WTC11 (cell line): ENCODE results near the gene DYSF. TPM values are rescaled to one million over a fixed set of nuclear protein-coding genes. Genes with fewer than 3 reads are reported as not detected.

Experiments
- ATAC-seq: fragments of 200-7000 bp; cut with Tn5 transposase; 2 replicates; pipeline ENCODE4 v1.10.0; 2021; ENCODE audit warnings: mild to moderate bottlenecking, moderate library complexity
- CTCF ChIA-PET: fragments of 300-600 bp; sonication (Branson Sonifier 250); formaldehyde crosslinking; loops from one replicate; lab custom pipeline; 2021; ENCODE audit warnings: antibody characterized with exemption; lab: Charles Lee
- POLR2A ChIA-PET: fragments of 350-600 bp; sonication (Branson Sonifier 250); formaldehyde crosslinking; loops from one replicate; lab custom pipeline; 2021; ENCODE audit warnings: antibody characterized with exemption; lab: Charles Lee
- DNase-seq: peaks from one replicate; pipeline ENCODE4 v3.0.0; 2021; ENCODE audit warnings: low spot score
- H3K27ac Mint-ChIP-seq: 2 replicates; pipeline ENCODE4 v1.8.0; 2021; ENCODE audit warnings: mixed read lengths
- H3K27me3 Mint-ChIP-seq: 2 replicates; pipeline ENCODE4 v1.8.0; 2021; ENCODE audit warnings: low read depth, mild to moderate bottlenecking, moderate library complexity, mixed read lengths
- H3K36me3 Mint-ChIP-seq: 2 replicates; pipeline ENCODE4 v1.8.0; 2021; ENCODE audit warnings: mixed read lengths
- H3K4me1 Mint-ChIP-seq: 2 replicates; pipeline ENCODE4 v1.8.0; 2022; ENCODE audit warnings: mixed read lengths
- H3K4me3 Mint-ChIP-seq: 2 replicates; pipeline ENCODE4 v1.8.0; 2021; ENCODE audit warnings: mild to moderate bottlenecking, moderate library complexity, mixed read lengths
- H3K9me3 Mint-ChIP-seq: 2 replicates; pipeline ENCODE4 v1.8.0; 2021; ENCODE audit warnings: mixed read lengths
- ATF1 ChIP-seq: sonication (generic); formaldehyde crosslinking; IDR thresholded peaks from 2 replicates; pipeline ENCODE4 v1.8.1; 2023; ENCODE audit warnings: mild to moderate bottlenecking, moderate library complexity, missing genetic modification reagents
- ATF2 ChIP-seq: sonication (generic); formaldehyde crosslinking; IDR thresholded peaks from 2 replicates; pipeline ENCODE4 v1.8.1; 2022; ENCODE audit warnings: low read depth, missing genetic modification reagents, borderline replicate concordance
- ATF6 ChIP-seq: sonication (generic); formaldehyde crosslinking; IDR thresholded peaks from 2 replicates; pipeline ENCODE4 v1.8.1; 2023; ENCODE audit warnings: mild to moderate bottlenecking, missing genetic modification reagents
- CBFB ChIP-seq: sonication (generic); formaldehyde crosslinking; IDR thresholded peaks from 2 replicates; pipeline ENCODE4 v1.8.1; 2022; ENCODE audit warnings: mild to moderate bottlenecking, low read depth, missing genetic modification reagents
- CDX4 ChIP-seq: fragments of 250-450 bp; sonication (Bioruptor Pico); IDR thresholded peaks from 2 replicates; pipeline ENCODE4 v1.9.0; 2021; ENCODE audit warnings: moderate library complexity, mild to moderate bottlenecking, inconsistent platforms, borderline replicate concordance
- GTF2I ChIP-seq: fragments of 250-450 bp; sonication (Bioruptor Pico); conservative IDR thresholded peaks from 2 replicates; pipeline ENCODE4 v1.4.0; 2021; ENCODE audit warnings: mild to moderate bottlenecking
- IRF1 ChIP-seq: sonication (generic); formaldehyde crosslinking; IDR thresholded peaks from 2 replicates; pipeline ENCODE4 v1.8.0; 2023; ENCODE audit warnings: missing genetic modification reagents
- IRF2 ChIP-seq: sonication (generic); formaldehyde crosslinking; IDR thresholded peaks from 2 replicates; pipeline ENCODE4 v1.8.0; 2022; ENCODE audit warnings: low read depth, missing genetic modification reagents, borderline replicate concordance
- JUN ChIP-seq: sonication (generic); formaldehyde crosslinking; IDR thresholded peaks from 2 replicates; pipeline ENCODE4 v1.8.0; 2023; ENCODE audit warnings: mild to moderate bottlenecking, missing genetic modification reagents
- MLX ChIP-seq: sonication (generic); formaldehyde crosslinking; IDR thresholded peaks from 2 replicates; pipeline ENCODE4 v1.8.1; 2023; ENCODE audit warnings: mild to moderate bottlenecking, missing genetic modification reagents, moderate library complexity
- NFE2L1 ChIP-seq: sonication (generic); formaldehyde crosslinking; IDR thresholded peaks from 2 replicates; pipeline ENCODE4 v1.8.1; 2023; ENCODE audit warnings: missing genetic modification reagents
- NFYB ChIP-seq: sonication (generic); formaldehyde crosslinking; conservative IDR thresholded peaks from 2 replicates; pipeline ENCODE4 v1.8.0; 2022; ENCODE audit warnings: low read depth, missing genetic modification reagents
- NR3C1 ChIP-seq: sonication (generic); formaldehyde crosslinking; conservative IDR thresholded peaks from 2 replicates; pipeline ENCODE4 v1.8.1; 2023; ENCODE audit warnings: low read depth, mild to moderate bottlenecking, missing genetic modification reagents
- PRDM15 ChIP-seq: sonication (generic); formaldehyde crosslinking; IDR thresholded peaks from 2 replicates; pipeline ENCODE4 v1.8.0; 2022; ENCODE audit warnings: missing genetic modification reagents
- USF1 ChIP-seq: sonication (generic); formaldehyde crosslinking; IDR thresholded peaks from 2 replicates; pipeline ENCODE4 v1.8.0; 2022; ENCODE audit warnings: mild to moderate bottlenecking, missing genetic modification reagents
- ZNF138 ChIP-seq: sonication (generic); formaldehyde crosslinking; conservative IDR thresholded peaks from 2 replicates; pipeline ENCODE4 v1.8.1; 2022; ENCODE audit warnings: mild to moderate bottlenecking, moderate library complexity, missing genetic modification reagents
- ZNF281 ChIP-seq: sonication (generic); formaldehyde crosslinking; IDR thresholded peaks from 2 replicates; pipeline ENCODE4 v1.8.0; 2023; ENCODE audit warnings: mild to moderate bottlenecking, missing genetic modification reagents
- ZSCAN18 ChIP-seq: fragments of 250-450 bp; sonication (Bioruptor Pico); IDR thresholded peaks from 2 replicates; pipeline ENCODE4 v2.1.2; 2022; ENCODE audit warnings: mild to moderate bottlenecking, moderate library complexity
- total RNA-seq: library from RNA; stranded (reverse); gene quantifications from 3 replicates; pipeline ENCODE4 v1.2.3, GENCODE V29; 2021

The DYSF gene
- total RNA-seq, 1 experiment from 2014 or later = 14.8 TPM

GRCh38 chr2:71728036-71728435, 274.7 kb downstream of the DYSF start:
- POLR2A ChIA-PET = no interaction called here
- no peaks in the 10 kb centered on the region; the same call in 1 of the 2 replicates for H3K36me3 Mint-ChIP-seq

More at GRCh38 chr2:71728036-71728435, 274.7 kb downstream of the DYSF start:
- DNase-seq (no peak), ATAC-seq (no peak)
- no peak for TF ChIP-seq IRF1 (CRISPR knock-in tag)
- no peak for TF ChIP-seq PRDM15
- TF ChIP-seq CBFB (CRISPR knock-in tag) = no peak
- no peak for TF ChIP-seq ATF6 (CRISPR knock-in tag)
- no peak for TF ChIP-seq ZSCAN18 (CRISPR knock-in tag)
- no peak for TF ChIP-seq NFYB
- TF ChIP-seq ZNF138 (CRISPR knock-in tag) = no peak
- TF ChIP-seq MLX (CRISPR knock-in tag) = no peak
- no peak for TF ChIP-seq JUN (CRISPR knock-in tag)
- no peak for TF ChIP-seq GTF2I
- no peak for TF ChIP-seq ATF2 (CRISPR knock-in tag)
- TF ChIP-seq ZNF281 (CRISPR knock-in tag) = no peak
- TF ChIP-seq USF1 (CRISPR knock-in tag) = no peak
- no peak for TF ChIP-seq NFE2L1 (CRISPR knock-in tag)
- no peak for TF ChIP-seq IRF2 (CRISPR knock-in tag)
- no peak for TF ChIP-seq ATF1 (CRISPR knock-in tag)
- TF ChIP-seq CDX4 (CRISPR knock-in tag) = no peak
- TF ChIP-seq NR3C1 (CRISPR knock-in tag) = no peak
- Mint-ChIP-seq H3K27ac (no peak overlapping the region), H3K27me3 (no peaks in the 10 kb centered on the region; the same call in 1 of the 2 replicates), H3K4me1 (no peaks in the 10 kb centered on the region), H3K9me3 (no peaks in the 10 kb centered on the region), H3K4me3 (no peak overlapping the region)
- CTCF ChIA-PET = no interaction called here
